Tibial nerve (tissue), 4 donors: ENCODE measurements around the gene ZNF778. TPM values are rescaled to one million over a fixed set of nuclear protein-coding genes. Genes with fewer than 3 reads are reported as not detected.
"Not testable (repeated sequence)": the region's sequence is repeated elsewhere in the genome, so short reads cannot be mapped to it uniquely, and the experiment has no call there.

Experiments
- DNase-seq, 2 donors: peaks; one replicate each; pipeline ENCODE4 v3.0.0-alpha.2; 2019; ENCODE audit warnings: low spot score in 2 of 2
- H3K27ac ChIP-seq, 4 donors: fragments of 200-600 bp; sonication (generic) in 3 of 4; one replicate each; pipeline ENCODE4 v1.5.1; 2017 to 2019; ENCODE audit warnings: mild to moderate bottlenecking in 1 of 4
- H3K27me3 ChIP-seq, 2 donors: fragments of 200-600 bp; sonication (generic) in 1 of 2; one replicate each; pipeline versions ENCODE4 v1.5.1 to v1.6.0; 2017 to 2019
- H3K36me3 ChIP-seq, 3 donors: fragments of 200-600 bp; sonication (generic); one replicate each; pipeline ENCODE4 v1.5.1; 2018 to 2019
- H3K4me1 ChIP-seq, 4 donors: fragments of 200-600 bp; sonication (generic) in 3 of 4; one replicate each; pipeline ENCODE4 v1.5.1; 2017 to 2019
- H3K4me3 ChIP-seq, 4 donors: fragments of 200-600 bp; sonication (generic) in 3 of 4; one replicate each; pipeline ENCODE4 v1.5.1; 2017 to 2019; ENCODE audit warnings: mild to moderate bottlenecking in 1 of 4, moderate library complexity in 1 of 4
- H3K9me3 ChIP-seq, 4 donors: fragments of 200-600 bp; sonication (generic) in 3 of 4; one replicate each; pipeline ENCODE4 v1.5.1; 2017 to 2019
- CTCF ChIP-seq, 5 experiments: fragments of 200-600 bp in 3 of 5; fragments of 450-650 bp in 2 of 5; sonication (generic) in 3 of 5; IDR thresholded peaks; one replicate each; pipeline ENCODE4 v1.5.1; 2016 to 2019; ENCODE audit warnings: antibody characterized with exemption in 5 of 5, mild to moderate bottlenecking in 3 of 5, moderate library complexity in 2 of 5
- EP300 ChIP-seq, 2 donors: sonication (generic); formaldehyde crosslinking; IDR thresholded peaks; one replicate each; pipeline ENCODE4 v1.6.1; 2017; ENCODE audit warnings: antibody characterized with exemption in 2 of 2, mild to moderate bottlenecking in 1 of 2
- POLR2A ChIP-seq, 2 donors: fragments of 450-650 bp; IDR thresholded peaks; one replicate each; pipeline ENCODE4 v1.6.1; 2017; ENCODE audit warnings: antibody characterized with exemption in 2 of 2, mild to moderate bottlenecking in 2 of 2, moderate library complexity in 2 of 2
- WGBS, 2 donors: methylation state at CpG; one replicate each; pipeline ENCODE4 v1.1.5; 2018; 5-methylcytosine and 5-hydroxymethylcytosine counted together
- total RNA-seq, 4 donors: library from RNA; depleted of rRNA; stranded (reverse); fragments of >200 nt; gene quantifications; one replicate each; pipeline ENCODE4 v1.1.0, GENCODE V29; 2016

ZNF778 gene
- total RNA-seq, 4 donors from 2014 or later: 11.2 to 26.0 (median 16.2) TPM

- H3K4me1 ChIP-seq: peaks cover 0 to 16% (median 11%) of the 10 kb centered on the region in 4 donors
- no peaks in the 10 kb centered on the region for H3K27me3 ChIP-seq
- no peak overlapping the region for H3K27ac ChIP-seq
- no peak for TF ChIP-seq CTCF (IDR thresholded peaks at IDR 0.05)
- TF ChIP-seq EP300 (IDR thresholded peaks at IDR 0.05): no peak
- TF ChIP-seq POLR2A (IDR thresholded peaks at IDR 0.05): no peak
- no peaks in the 10 kb centered on the region for H3K36me3 ChIP-seq
- H3K4me3 ChIP-seq: no peak overlapping the region
- DNase-seq: no peak
- H3K9me3 ChIP-seq: no peaks in the 10 kb centered on the region
- 51 to 59% methylated on average over 11 to 12 of the region's 12 CpGs for WGBS, 2 donors
These were observed 25.3 kb downstream of the ZNF778 start for GRCh38 chr16:89242795-89243200.

GRCh38 chr16:89243664-89244063 lies 26.2 kb downstream of the ZNF778 start:
- Histone ChIP-seq H3K27ac (no peak overlapping the region), H3K4me1 (peaks cover 0 to 16% (median 11%) of the 10 kb centered on the region in 4 donors), H3K27me3 (peaks cover 0 to 5% of the 10 kb centered on the region in 2 donors), H3K9me3 (peaks cover 0 to 7% (median 0%) of the 10 kb centered on the region in 4 donors), H3K4me3 (no peak overlapping the region), H3K36me3 (no peaks in the 10 kb centered on the region)
- no peak for TF ChIP-seq CTCF (IDR thresholded peaks at IDR 0.05)
- TF ChIP-seq POLR2A (IDR thresholded peaks at IDR 0.05): no peak
- no peak for TF ChIP-seq EP300 (IDR thresholded peaks at IDR 0.05)
- WGBS, 2 donors: 55 to 66% methylated on average over 4 to 5 of the region's 5 CpGs
- DNase-seq: no peak

- not testable (repeated sequence) for H3K27ac ChIP-seq, H3K9me3 ChIP-seq, H3K4me3 ChIP-seq, H3K27me3 ChIP-seq, H3K36me3 ChIP-seq, DNase-seq
- 77 to 80% methylated on average over 13 of the region's 13 CpGs for WGBS, 2 donors
- peaks cover 0 to 16% (median 11%) of the 10 kb centered on the region in 4 donors for H3K4me1 ChIP-seq
These were observed 26.8 kb downstream of the ZNF778 start for GRCh38 chr16:89244264-89244663.

- TF ChIP-seq EP300 (IDR thresholded peaks at IDR 0.05) (no peak), CTCF (IDR thresholded peaks at IDR 0.05) (no peak), POLR2A (IDR thresholded peaks at IDR 0.05) (no peak)
- H3K4me3 ChIP-seq: no peak overlapping the region
- peaks cover 0 to 16% (median 11%) of the 10 kb centered on the region in 4 donors for H3K4me1 ChIP-seq
- peaks cover 0 to 8% (median 0%) of the 10 kb centered on the region in 4 donors for H3K9me3 ChIP-seq
- 57 to 63% methylated on average over 7 to 12 of the region's 12 CpGs for WGBS, 2 donors
- DNase-seq: no peak
- H3K27ac ChIP-seq: no peak overlapping the region
- H3K36me3 ChIP-seq: no peaks in the 10 kb centered on the region
- peaks cover 0 to 5% of the 10 kb centered on the region in 2 donors for H3K27me3 ChIP-seq
These were observed 27.3 kb downstream of the ZNF778 start for GRCh38 chr16:89244754-89245153.

- Histone ChIP-seq H3K9me3 (peaks cover 0 to 15% (median 0%) of the 10 kb centered on the region in 4 donors), H3K4me3 (peak overlapping the region in 2 of 4 donors; percentile 53 to 58), H3K27ac (no peak overlapping the region), H3K36me3 (no peaks in the 10 kb centered on the region), H3K27me3 (peaks cover 0 to 5% of the 10 kb centered on the region in 2 donors), H3K4me1 (peaks cover 0 to 16% (median 11%) of the 10 kb centered on the region in 4 donors)
- DNase-seq: no peak
- 59 to 60% methylated on average over 13 of the region's 13 CpGs for WGBS, 2 donors
- no peak for TF ChIP-seq EP300 (IDR thresholded peaks at IDR 0.05)
- TF ChIP-seq POLR2A (IDR thresholded peaks at IDR 0.05): no peak
- TF ChIP-seq CTCF (IDR thresholded peaks at IDR 0.05): no peak
These were observed 28.9 kb downstream of the ZNF778 start for GRCh38 chr16:89246383-89246902.
